GM13977 (cell line): ENCODE results near the gene MAST4.

Experiments used
- DNase-seq: peaks from one replicate; pipeline ENCODE4 v3.0.0; 2012; ENCODE audit warnings: low spot score
- CTCF ChIP-seq: IDR thresholded peaks from 2 replicates; pipeline ENCODE4 v1.5.1; 2012; ENCODE audit warnings: mild to moderate bottlenecking, control low read depth; ENCODE audit not compliant: insufficient read depth; ENCODE audit errors: extremely low read depth, missing control alignments
- in situ Hi-C: fragments of 300-500 bp; cut with MboI; formaldehyde crosslinking; loops from one replicate; pipeline ENCODE4 v1.12.0; 2022; ENCODE audit warnings: low sequenced_read_pairs, low pct_unique_long_range_greater_than_20kb, mixed read lengths, inconsistent platforms; ENCODE audit not compliant: unreplicated experiment

The MAST4 gene

DNA sequence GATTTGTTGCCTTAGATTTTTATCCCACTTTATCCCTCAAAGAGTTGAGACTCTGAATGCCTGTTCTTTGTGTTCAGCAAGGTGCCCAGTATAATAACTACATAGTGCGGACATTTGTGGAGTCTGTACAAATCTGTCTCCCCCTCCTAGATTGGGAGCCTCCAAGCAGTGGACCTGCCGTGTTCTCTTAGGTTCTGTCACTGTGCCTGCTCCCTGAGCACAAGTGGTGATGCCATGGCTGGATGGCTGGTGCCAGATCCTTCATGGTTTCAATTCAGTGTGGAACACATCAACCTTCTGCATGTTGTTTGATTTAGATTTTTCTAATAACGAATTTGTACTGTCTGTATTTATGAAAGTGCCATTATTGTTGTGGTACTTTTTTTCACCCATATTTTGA is 307.5 kb downstream of the MAST4 start:
- in situ Hi-C loops, result no loop called here
- no peak for TF ChIP-seq CTCF
- no peak for DNase-seq

DNA sequence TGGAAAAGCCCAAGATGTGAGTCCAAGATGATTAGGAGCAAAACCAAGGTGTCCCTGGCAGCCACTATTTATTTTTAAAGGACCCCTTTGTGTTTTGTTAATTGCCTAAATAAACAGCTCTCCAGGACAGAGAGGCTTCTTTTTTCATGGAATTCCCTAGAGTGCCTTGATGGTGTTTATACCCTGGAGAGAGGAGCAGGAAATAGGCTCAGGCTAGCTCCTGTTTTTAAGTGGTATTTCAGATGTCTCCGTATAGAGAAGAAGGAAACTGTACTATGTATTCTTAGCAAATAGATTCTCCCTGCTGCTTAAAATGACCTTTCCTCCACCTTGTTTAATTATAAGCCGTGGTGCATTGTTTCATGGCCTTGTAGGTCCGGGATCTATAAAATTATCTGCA is 308.0 kb downstream of the MAST4 start:
- in situ Hi-C loops, result no loop called here
- DNase-seq, result no peak
- no peak for TF ChIP-seq CTCF

GRCh38 chr5:66906021-66906420 is 309.8 kb downstream of the MAST4 start:
- DNase-seq, result no peak
- TF ChIP-seq CTCF, result no peak
- in situ Hi-C loops, result no loop called here

DNA sequence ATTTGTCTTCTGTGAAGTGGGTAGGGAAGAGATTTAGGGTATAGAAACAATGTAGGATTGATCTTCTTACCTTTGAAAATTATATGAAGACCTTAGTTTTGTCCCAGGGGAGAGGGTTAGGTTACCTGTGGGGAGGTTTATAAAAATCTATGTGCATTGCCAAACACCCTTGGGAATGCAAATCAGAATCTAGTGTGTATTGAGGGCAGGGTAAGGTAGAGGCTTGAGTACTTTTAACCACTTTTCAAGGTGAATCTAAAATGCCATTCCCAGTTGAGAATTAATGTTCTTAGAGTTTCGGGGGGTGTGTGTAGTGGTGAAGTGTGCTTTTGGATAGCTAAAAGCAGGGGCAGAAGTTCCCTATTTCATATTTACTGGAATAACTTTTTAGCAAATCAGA is 312.0 kb downstream of the MAST4 start:
- DNase-seq, result no peak
- in situ Hi-C loops, result no loop called here
- no peak for TF ChIP-seq CTCF

DNA sequence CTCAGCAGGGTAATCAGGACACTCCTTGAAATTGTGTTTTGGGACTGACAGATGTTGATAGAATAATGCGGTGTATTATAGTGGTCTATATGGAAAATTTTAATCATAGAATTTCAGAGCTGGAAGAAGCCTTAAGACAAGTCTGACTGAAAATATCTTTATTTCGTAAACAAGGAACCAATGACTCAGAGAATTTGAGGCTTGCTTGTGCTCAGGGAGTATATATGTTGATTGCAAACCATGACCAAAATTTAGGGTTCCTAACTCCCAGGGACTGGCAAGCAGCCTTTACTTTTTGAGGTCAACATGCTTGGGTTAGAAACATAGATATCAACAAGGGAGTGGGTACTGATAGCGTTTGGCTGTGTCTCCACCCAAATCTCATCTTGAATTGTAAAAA is 313.2 kb downstream of the MAST4 start:
- TF ChIP-seq CTCF, result no peak
- no peak for DNase-seq
- in situ Hi-C loops, result no loop called here

GRCh38 chr5:66912787-66913186 is 316.6 kb downstream of the MAST4 start:
- no peak for TF ChIP-seq CTCF
- no peak for DNase-seq
- in situ Hi-C loops, result no loop called here

- in situ Hi-C loops, result no loop called here
- DNase-seq, result no peak
- no peak for TF ChIP-seq CTCF
Observed at GRCh38 chr5:66915531-66915930, 319.3 kb downstream of the MAST4 start.
